SH-SY5Y (cell line): ENCODE measurements around the gene OSBPL10.

Experiments
- GATA2 ChIP-seq: IDR thresholded peaks from 2 replicates; pipeline ENCODE4 v1.6.1; 2011; ENCODE audit warnings: mild to moderate bottlenecking, low read depth, low read length
- GATA3 ChIP-seq: IDR thresholded peaks from 2 replicates; pipeline ENCODE4 v1.6.1; 2011; ENCODE audit warnings: low read depth, mild to moderate bottlenecking, low read length, moderate library complexity

DNA sequence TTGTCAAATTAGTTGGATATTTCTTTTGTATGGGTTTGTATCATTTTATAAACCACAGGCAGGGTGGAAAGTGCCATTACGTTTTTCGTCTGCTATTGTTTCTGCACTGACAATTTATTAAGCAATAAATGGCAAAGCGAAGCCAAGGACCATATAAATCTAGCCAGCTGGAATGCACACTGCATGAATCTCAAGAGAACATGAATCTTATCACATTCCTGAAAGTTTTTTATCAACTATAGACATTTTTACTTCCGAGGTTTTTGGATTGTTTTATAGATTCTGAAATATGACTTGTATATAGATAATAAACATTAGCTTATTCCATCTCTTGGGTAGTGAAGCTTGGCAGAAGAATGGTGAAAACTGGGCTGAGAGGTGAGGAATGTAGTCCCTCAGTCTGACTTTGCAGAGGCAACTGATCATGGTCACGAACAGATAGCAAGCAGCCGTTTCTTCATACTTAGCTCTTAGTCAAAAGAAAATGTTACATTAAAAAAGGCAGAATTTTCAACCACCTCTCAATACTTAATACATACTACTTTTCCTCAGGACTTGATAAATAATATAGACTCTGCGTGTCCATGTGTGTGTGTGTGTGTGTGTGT lies 102.7 kb downstream of the OSBPL10 start:
- TF ChIP-seq GATA3 (no peak), GATA2 (no peak)
